Inferior parietal cortex (tissue), 1 donor: ENCODE data around the gene AGRN.

Experiments
- DNase-seq: peaks from one replicate; pipeline ENCODE4 v3.0.0-alpha.2; 2016; ENCODE audit errors: extremely low spot score

Gene AGRN

GRCh38 chr1:1081311-1082238, 61.7 kb downstream of the AGRN start:
- no peak for DNase-seq

- DNase-seq, result no peak
Observed at GRCh38 chr1:1082239-1082775, 62.4 kb downstream of the AGRN start.

GRCh38 chr1:1082776-1083415, 63.0 kb downstream of the AGRN start:
- no peak for DNase-seq

GRCh38 chr1:1083416-1084371, 63.8 kb downstream of the AGRN start:
- no peak for DNase-seq

GRCh38 chr1:1084372-1085170, 64.7 kb downstream of the AGRN start:
- no peak for DNase-seq

- no peak for DNase-seq
Observed at GRCh38 chr1:1085171-1085841, 65.4 kb downstream of the AGRN start.

- no peak for DNase-seq
Observed at GRCh38 chr1:1085911-1086841, 66.3 kb downstream of the AGRN start.

GRCh38 chr1:1086911-1087341, 67.0 kb downstream of the AGRN start:
- DNase-seq, result no peak

GRCh38 chr1:1087351-1088028, 67.6 kb downstream of the AGRN start:
- DNase-seq, result no peak

- no peak for DNase-seq
Observed at GRCh38 chr1:1088029-1088800, 68.3 kb downstream of the AGRN start.

GRCh38 chr1:1088801-1089680, 69.1 kb downstream of the AGRN start:
- DNase-seq, result no peak

- DNase-seq, result no peak
Observed at GRCh38 chr1:1089731-1090423, 70.0 kb downstream of the AGRN start.

GRCh38 chr1:1090424-1091343, 70.8 kb downstream of the AGRN start:
- no peak for DNase-seq

GRCh38 chr1:1091344-1092148, 71.6 kb downstream of the AGRN start:
- DNase-seq, result no peak
